ENCODE data around the gene CUX1. TPM values are rescaled to one million over a fixed set of nuclear protein-coding genes. Genes with fewer than 3 reads are reported as not detected.
"Not testable (repeated sequence)": the region's sequence is repeated elsewhere in the genome, so short reads cannot be mapped to it uniquely, and the experiment has no call there.

CUX1 gene
- total RNA-seq, 1 donor from 2014 or later: 66.4 TPM

- Mint-ChIP-seq H3K27me3 (ENCODE audit: insufficient read depth, low read depth) (peaks cover 10% of the 10 kb centered on the region), H3K27ac (no peak overlapping the region), H3K4me3 (no peak overlapping the region), H3K36me3 (no peaks in the 10 kb centered on the region), H3K4me1 (no peaks in the 10 kb centered on the region), H3K9me3 (peaks cover 3% of the 10 kb centered on the region)
- Histone ChIP-seq H3K27ac (no peak overlapping the region), H2AFZ (replicated peaks) (no peak overlapping the region), H4K20me1 (ENCODE audit: low read depth) (no peaks in the 10 kb centered on the region), H3K36me3 (no peaks in the 10 kb centered on the region), H3K4me2 (no peak overlapping the region), H3K9ac (no peak overlapping the region), H3K4me1 (no peaks in the 10 kb centered on the region), H3K27me3 (no peaks in the 10 kb centered on the region), H3F3A (ENCODE audit: low read depth) (no peaks in the 10 kb centered on the region), H3K4me3 (no peak overlapping the region), H3K9me3 (ENCODE audit: low read depth) (no peaks in the 10 kb centered on the region), H3K79me2 (ENCODE audit: low read depth) (no peaks in the 10 kb centered on the region)
- DNase-seq (ENCODE audit: low spot score): no peak
- TF ChIP-seq, protein P1, sequence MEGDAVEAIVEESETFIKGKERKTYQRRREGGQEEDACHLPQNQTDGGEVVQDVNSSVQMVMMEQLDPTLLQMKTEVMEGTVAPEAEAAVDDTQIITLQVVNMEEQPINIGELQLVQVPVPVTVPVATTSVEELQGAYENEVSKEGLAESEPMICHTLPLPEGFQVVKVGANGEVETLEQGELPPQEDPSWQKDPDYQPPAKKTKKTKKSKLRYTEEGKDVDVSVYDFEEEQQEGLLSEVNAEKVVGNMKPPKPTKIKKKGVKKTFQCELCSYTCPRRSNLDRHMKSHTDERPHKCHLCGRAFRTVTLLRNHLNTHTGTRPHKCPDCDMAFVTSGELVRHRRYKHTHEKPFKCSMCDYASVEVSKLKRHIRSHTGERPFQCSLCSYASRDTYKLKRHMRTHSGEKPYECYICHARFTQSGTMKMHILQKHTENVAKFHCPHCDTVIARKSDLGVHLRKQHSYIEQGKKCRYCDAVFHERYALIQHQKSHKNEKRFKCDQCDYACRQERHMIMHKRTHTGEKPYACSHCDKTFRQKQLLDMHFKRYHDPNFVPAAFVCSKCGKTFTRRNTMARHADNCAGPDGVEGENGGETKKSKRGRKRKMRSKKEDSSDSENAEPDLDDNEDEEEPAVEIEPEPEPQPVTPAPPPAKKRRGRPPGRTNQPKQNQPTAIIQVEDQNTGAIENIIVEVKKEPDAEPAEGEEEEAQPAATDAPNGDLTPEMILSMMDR (IDR thresholded peaks at IDR 0.05): no peak
- no peak for TF ChIP-seq EZH2phosphoT487 (IDR thresholded peaks at IDR 0.05)
- TF ChIP-seq EZH2 (IDR thresholded peaks at IDR 0.05): no peak
Measured at GRCh38 chr7:101790566-101791293, 26.7 kb upstream of the CUX1 start.

DNA sequence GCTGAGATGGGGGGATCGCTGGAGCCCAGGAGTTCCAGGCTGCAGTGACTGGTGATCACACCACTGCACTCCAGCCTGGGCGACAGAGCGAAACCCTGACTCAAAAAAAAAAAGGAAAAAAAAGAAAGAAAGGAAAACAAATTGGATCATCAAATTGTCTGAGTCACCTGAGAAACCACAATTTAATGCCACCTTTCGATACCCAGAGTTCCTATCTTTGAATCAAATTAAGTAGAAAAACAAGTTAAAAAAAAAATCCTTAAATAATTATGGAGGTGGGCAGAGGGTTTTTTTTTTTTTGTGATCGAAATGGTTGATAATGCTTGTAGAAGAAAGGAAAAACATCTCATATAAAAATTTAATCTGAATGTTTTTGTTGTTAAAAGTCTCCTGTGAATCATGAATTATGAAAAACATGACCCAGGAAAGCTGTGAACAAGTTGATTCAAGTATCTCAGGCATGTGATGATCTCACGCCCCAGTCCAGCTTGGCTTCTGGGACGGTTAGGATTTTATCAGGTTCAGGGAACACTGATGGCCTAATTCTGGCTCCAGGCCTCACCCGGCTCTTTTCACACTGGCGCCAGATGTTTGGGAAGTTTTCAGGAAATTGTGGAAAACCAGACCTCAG is 25.3 kb upstream of the CUX1 start:
- no peaks in the 10 kb centered on the region for H4K20me1 ChIP-seq (ENCODE audit: low read depth)
- H3K4me2 ChIP-seq: no peak overlapping the region
- Mint-ChIP-seq H3K4me3 (no peak overlapping the region), H3K27ac (no peak overlapping the region), H3K9me3 (peaks cover 3% of the 10 kb centered on the region), H3K4me1 (peaks cover 3% of the 10 kb centered on the region), H3K36me3 (no peaks in the 10 kb centered on the region), H3K27me3 (ENCODE audit: insufficient read depth, low read depth) (peaks cover 10% of the 10 kb centered on the region)
- no peak overlapping the region for H2AFZ ChIP-seq (replicated peaks)
- H3K27me3 ChIP-seq: no peaks in the 10 kb centered on the region
- DNase-seq (ENCODE audit: low spot score): no peak
- TF ChIP-seq, protein P1 (IDR thresholded peaks at IDR 0.05): no peak
- TF ChIP-seq EZH2 (IDR thresholded peaks at IDR 0.05): no peak
- no peak for TF ChIP-seq EZH2phosphoT487 (IDR thresholded peaks at IDR 0.05)
- no peaks in the 10 kb centered on the region for H3F3A ChIP-seq (ENCODE audit: low read depth)
- no peaks in the 10 kb centered on the region for H3K4me1 ChIP-seq
- no peak overlapping the region for H3K27ac ChIP-seq
- H3K9ac ChIP-seq: no peak overlapping the region
- no peaks in the 10 kb centered on the region for H3K79me2 ChIP-seq (ENCODE audit: low read depth)
- no peaks in the 10 kb centered on the region for H3K36me3 ChIP-seq
- H3K9me3 ChIP-seq (ENCODE audit: low read depth): no peaks in the 10 kb centered on the region
- H3K4me3 ChIP-seq: no peak overlapping the region

DNA sequence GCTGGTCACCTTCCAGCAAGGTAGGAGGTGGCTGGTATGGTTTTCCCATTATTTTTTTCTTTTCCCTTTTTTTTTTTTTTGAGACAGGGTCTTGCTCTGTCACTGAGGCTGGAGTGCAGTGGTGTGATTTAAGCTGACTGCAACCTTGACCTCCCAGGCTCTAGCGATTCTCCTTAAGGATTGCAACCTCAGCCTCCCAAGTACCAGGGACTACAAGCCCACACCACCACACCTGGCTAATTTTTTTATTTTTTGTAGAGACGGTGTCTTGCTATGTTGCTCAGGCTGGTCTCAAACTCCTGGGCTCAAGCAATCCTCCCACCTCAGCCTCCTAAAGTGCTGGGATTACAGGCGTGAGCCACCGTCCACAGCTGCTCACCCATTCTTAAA is 24.7 kb upstream of the CUX1 start:
- not testable (repeated sequence) for H3F3A ChIP-seq (ENCODE audit: low read depth); H3K27ac Mint-ChIP-seq; H3K4me3 ChIP-seq; H3K4me3 Mint-ChIP-seq; H3K9me3 ChIP-seq (ENCODE audit: low read depth); H2AFZ ChIP-seq (replicated peaks); H3K27ac ChIP-seq; H3K27me3 ChIP-seq; H4K20me1 ChIP-seq (ENCODE audit: low read depth); H3K4me1 ChIP-seq; H3K9ac ChIP-seq; H3K36me3 ChIP-seq; H3K4me2 ChIP-seq; DNase-seq (ENCODE audit: low spot score); H3K4me1 Mint-ChIP-seq; H3K79me2 ChIP-seq (ENCODE audit: low read depth); H3K9me3 Mint-ChIP-seq; H3K36me3 Mint-ChIP-seq; H3K27me3 Mint-ChIP-seq (ENCODE audit: insufficient read depth, low read depth)

GRCh38 chr7:101795461-101795860 is 22.0 kb upstream of the CUX1 start:
- Mint-ChIP-seq H3K27ac (no peak overlapping the region), H3K4me3 (no peak overlapping the region), H3K36me3 (no peaks in the 10 kb centered on the region), H3K4me1 (peaks cover 6% of the 10 kb centered on the region), H3K9me3 (peaks cover 3% of the 10 kb centered on the region), H3K27me3 (ENCODE audit: insufficient read depth, low read depth) (peaks cover 7% of the 10 kb centered on the region)
- H3K4me1 ChIP-seq: no peaks in the 10 kb centered on the region
- no peak overlapping the region for H3K4me2 ChIP-seq
- no peak for DNase-seq (ENCODE audit: low spot score)
- H3K9ac ChIP-seq: no peak overlapping the region
- H3K9me3 ChIP-seq (ENCODE audit: low read depth): no peaks in the 10 kb centered on the region
- H3K79me2 ChIP-seq (ENCODE audit: low read depth): no peaks in the 10 kb centered on the region
- no peak overlapping the region for H3K4me3 ChIP-seq
- no peaks in the 10 kb centered on the region for H3K36me3 ChIP-seq
- TF ChIP-seq EZH2phosphoT487 (IDR thresholded peaks at IDR 0.05) (no peak), EZH2 (IDR thresholded peaks at IDR 0.05) (no peak)
- TF ChIP-seq, protein P1 (IDR thresholded peaks at IDR 0.05): no peak
- H4K20me1 ChIP-seq (ENCODE audit: low read depth): no peaks in the 10 kb centered on the region
- no peaks in the 10 kb centered on the region for H3K27me3 ChIP-seq
- H3K27ac ChIP-seq: no peak overlapping the region
- H3F3A ChIP-seq (ENCODE audit: low read depth): no peaks in the 10 kb centered on the region
- no peak overlapping the region for H2AFZ ChIP-seq (replicated peaks)

GRCh38 chr7:101798173-101798572 is 19.3 kb upstream of the CUX1 start:
- H3K4me3 Mint-ChIP-seq; H3K9ac ChIP-seq; H3K9me3 Mint-ChIP-seq; H3F3A ChIP-seq (ENCODE audit: low read depth); H3K9me3 ChIP-seq (ENCODE audit: low read depth); H3K36me3 ChIP-seq; H3K36me3 Mint-ChIP-seq; H3K4me1 Mint-ChIP-seq; H3K4me2 ChIP-seq; H3K27ac ChIP-seq; H3K4me3 ChIP-seq; H4K20me1 ChIP-seq (ENCODE audit: low read depth); DNase-seq (ENCODE audit: low spot score); H3K79me2 ChIP-seq (ENCODE audit: low read depth); H3K27ac Mint-ChIP-seq; H3K4me1 ChIP-seq; H2AFZ ChIP-seq (replicated peaks): not testable (repeated sequence)
- H3K27me3 ChIP-seq: peaks cover 11% of the 10 kb centered on the region
- peaks cover 13% of the 10 kb centered on the region for H3K27me3 Mint-ChIP-seq (ENCODE audit: insufficient read depth, low read depth)

All from neural progenitor cell (in vitro differentiated cells).